GM21576 (cell line): ENCODE results near the gene PDGFRA.
A peak's percentile ranks its signal among the peaks of the same experiment; 100 is the strongest.

Experiments
- ATAC-seq: cut with Tn5 transposase; IDR thresholded peaks from one replicate; pipeline ENCODE4 v1.9.1; 2021; ENCODE audit warnings: mild to moderate bottlenecking, moderate library complexity; ENCODE audit not compliant: unreplicated experiment

PDGFRA gene

GRCh38 chr4:54255881-54256280 is 26.8 kb downstream of the PDGFRA start:
- no peak for ATAC-seq

GRCh38 chr4:54256491-54257486 is 27.7 kb downstream of the PDGFRA start:
- ATAC-seq = no peak

GRCh38 chr4:54265366-54265765 is 36.3 kb downstream of the PDGFRA start:
- no peak for ATAC-seq

- ATAC-seq = no peak
Measured at GRCh38 chr4:54268151-54268550, 39.1 kb downstream of the PDGFRA start.

- ATAC-seq = no peak
Measured at GRCh38 chr4:54271464-54271863, 42.4 kb downstream of the PDGFRA start.

- no peak for ATAC-seq
Measured at GRCh38 chr4:54272051-54272450, 43.0 kb downstream of the PDGFRA start.

GRCh38 chr4:54274264-54274663 is 45.2 kb downstream of the PDGFRA start:
- no peak for ATAC-seq

- ATAC-seq = no peak
Measured at GRCh38 chr4:54274795-54275665, 45.9 kb downstream of the PDGFRA start.

GRCh38 chr4:54276641-54277430 is 47.7 kb downstream of the PDGFRA start:
- no peak for ATAC-seq

GRCh38 chr4:54277691-54278090 is 48.6 kb downstream of the PDGFRA start:
- peak; percentile 59 for ATAC-seq

- no peak for ATAC-seq
Measured at GRCh38 chr4:54278216-54278615, 49.1 kb downstream of the PDGFRA start.

GRCh38 chr4:54281054-54281766 is 52.1 kb downstream of the PDGFRA start:
- no peak for ATAC-seq

- ATAC-seq = no peak
Measured at GRCh38 chr4:54282837-54283236, 53.7 kb downstream of the PDGFRA start.

- no peak for ATAC-seq
Measured at GRCh38 chr4:54289316-54289715, 60.2 kb downstream of the PDGFRA start.

- ATAC-seq = no peak
Measured at GRCh38 chr4:54290980-54291379, 61.9 kb downstream of the PDGFRA start.

GRCh38 chr4:54296548-54297203 is 67.6 kb downstream of the PDGFRA start:
- ATAC-seq = no peak

GRCh38 chr4:54308110-54308509 is 79.0 kb downstream of the PDGFRA start:
- no peak for ATAC-seq

- peak; percentile 97 for ATAC-seq
Measured at GRCh38 chr4:54315561-54316538, 86.8 kb downstream of the PDGFRA start.
